ENCODE results near the gene GABRG3. TPM values are rescaled to one million over a fixed set of nuclear protein-coding genes. Genes with fewer than 3 reads are reported as not detected.
"Not testable (repeated sequence)": the region's sequence is repeated elsewhere in the genome, so short reads cannot be mapped to it uniquely, and the experiment has no call there.

Gene GABRG3
- total and polyA plus RNA-seq, 2 donors = 1.5 TPM; not detected in 1

- 1% methylated on average over 48 of the region's 48 CpGs for WGBS
- Histone ChIP-seq H3K4me1 (ENCODE audit: insufficient read depth) (peaks cover 1% of the 10 kb centered on the region), H3K4me3 (ENCODE audit: low read depth, low read length) (no peak overlapping the region), H3K36me3 (ENCODE audit: insufficient read depth) (no peaks in the 10 kb centered on the region), H3K27ac (ENCODE audit: low read depth) (no peak overlapping the region)
- DNase-seq (ENCODE audit: extremely low spot score) = no peak
These were observed 3.2 kb upstream of the GABRG3 start for GRCh38 chr15:26967719-26968269.

GRCh38 chr15:26968806-26969205 lies 2.2 kb upstream of the GABRG3 start:
- Histone ChIP-seq H3K27ac (ENCODE audit: low read depth) (no peak overlapping the region), H3K4me3 (ENCODE audit: low read depth, low read length) (no peak overlapping the region), H3K36me3 (ENCODE audit: insufficient read depth) (no peaks in the 10 kb centered on the region), H3K4me1 (ENCODE audit: insufficient read depth) (peaks cover 1% of the 10 kb centered on the region)
- no peak for DNase-seq (ENCODE audit: extremely low spot score)
- WGBS = 73% methylated on average over 2 of the region's 2 CpGs

- H3K36me3 ChIP-seq (ENCODE audit: insufficient read depth) = no peaks in the 10 kb centered on the region
- no peak for DNase-seq (ENCODE audit: extremely low spot score)
- no peak overlapping the region for H3K27ac ChIP-seq (ENCODE audit: low read depth)
- peak overlapping the region; percentile 0 for H3K4me3 ChIP-seq (ENCODE audit: low read depth, low read length)
- peaks cover 1% of the 10 kb centered on the region for H3K4me1 ChIP-seq (ENCODE audit: insufficient read depth)
- WGBS = 4% methylated on average over 72 of the region's 72 CpGs
These were observed 464 bp downstream of the GABRG3 start for GRCh38 chr15:26971271-26972018.

- WGBS = 55% methylated on average over 2 of the region's 2 CpGs
- no peaks in the 10 kb centered on the region for H3K36me3 ChIP-seq (ENCODE audit: insufficient read depth)
- DNase-seq (ENCODE audit: extremely low spot score) = no peak
- H3K4me1 ChIP-seq (ENCODE audit: insufficient read depth) = peaks cover 1% of the 10 kb centered on the region
- H3K27ac ChIP-seq (ENCODE audit: low read depth) = no peak overlapping the region
- H3K4me3 ChIP-seq (ENCODE audit: low read depth, low read length) = no peak overlapping the region
These were observed 1.7 kb downstream of the GABRG3 start for GRCh38 chr15:26972636-26973035.

- no peaks in the 10 kb centered on the region for H3K36me3 ChIP-seq (ENCODE audit: insufficient read depth)
- no peak overlapping the region for H3K4me3 ChIP-seq (ENCODE audit: low read depth, low read length)
- WGBS = 23% methylated on average over 9 of the region's 9 CpGs
- H3K4me1 ChIP-seq (ENCODE audit: insufficient read depth) = peaks cover 1% of the 10 kb centered on the region
- no peak overlapping the region for H3K27ac ChIP-seq (ENCODE audit: low read depth)
- peak; percentile 15 for DNase-seq (ENCODE audit: extremely low spot score)
These were observed 3.3 kb downstream of the GABRG3 start for GRCh38 chr15:26974120-26974780.

GRCh38 chr15:26981492-26981891 lies 10.5 kb downstream of the GABRG3 start:
- no peak overlapping the region for H3K27ac ChIP-seq (ENCODE audit: low read depth)
- H3K4me3 ChIP-seq (ENCODE audit: low read depth, low read length) = no peak overlapping the region
- DNase-seq (ENCODE audit: extremely low spot score) = no peak
- WGBS = 90% methylated on average over 4 of the region's 4 CpGs
- no peaks in the 10 kb centered on the region for H3K36me3 ChIP-seq (ENCODE audit: insufficient read depth)
- H3K4me1 ChIP-seq (ENCODE audit: insufficient read depth) = no peaks in the 10 kb centered on the region

GRCh38 chr15:26983822-26984221 lies 12.8 kb downstream of the GABRG3 start:
- H3K27ac ChIP-seq (ENCODE audit: low read depth) = no peak overlapping the region
- no peaks in the 10 kb centered on the region for H3K36me3 ChIP-seq (ENCODE audit: insufficient read depth)
- no peak for DNase-seq (ENCODE audit: extremely low spot score)
- 82% methylated on average over 8 of the region's 8 CpGs for WGBS
- no peaks in the 10 kb centered on the region for H3K4me1 ChIP-seq (ENCODE audit: insufficient read depth)
- no peak overlapping the region for H3K4me3 ChIP-seq (ENCODE audit: low read depth, low read length)

- no peak for DNase-seq (ENCODE audit: extremely low spot score)
- no peak overlapping the region for H3K27ac ChIP-seq (ENCODE audit: low read depth)
- 89% methylated on average over 4 of the region's 4 CpGs for WGBS
- H3K4me1 ChIP-seq (ENCODE audit: insufficient read depth) = no peaks in the 10 kb centered on the region
- no peak overlapping the region for H3K4me3 ChIP-seq (ENCODE audit: low read depth, low read length)
- no peaks in the 10 kb centered on the region for H3K36me3 ChIP-seq (ENCODE audit: insufficient read depth)
These were observed 14.1 kb downstream of the GABRG3 start for GRCh38 chr15:26985050-26985449.

- WGBS = 90% methylated on average over 2 of the region's 2 CpGs
- no peaks in the 10 kb centered on the region for H3K4me1 ChIP-seq (ENCODE audit: insufficient read depth)
- H3K36me3 ChIP-seq (ENCODE audit: insufficient read depth) = no peaks in the 10 kb centered on the region
- no peak overlapping the region for H3K4me3 ChIP-seq (ENCODE audit: low read depth, low read length)
- no peak for DNase-seq (ENCODE audit: extremely low spot score)
- H3K27ac ChIP-seq (ENCODE audit: low read depth) = no peak overlapping the region
These were observed 25.3 kb downstream of the GABRG3 start for GRCh38 chr15:26996250-26996649.

GRCh38 chr15:27003003-27003402 lies 32.0 kb downstream of the GABRG3 start:
- H3K4me1 ChIP-seq (ENCODE audit: insufficient read depth) = not testable (repeated sequence)

GRCh38 chr15:27004226-27004625 lies 33.2 kb downstream of the GABRG3 start:
- WGBS = 90% methylated on average over 23 of the region's 24 CpGs
- not testable (repeated sequence) for DNase-seq (ENCODE audit: extremely low spot score); H3K36me3 ChIP-seq (ENCODE audit: insufficient read depth); H3K27ac ChIP-seq (ENCODE audit: low read depth); H3K4me3 ChIP-seq (ENCODE audit: low read depth, low read length); H3K4me1 ChIP-seq (ENCODE audit: insufficient read depth)

More at GRCh38 chr15:27003003-27003402, 32.0 kb downstream of the GABRG3 start:
- H3K4me3 ChIP-seq (ENCODE audit: low read depth, low read length); DNase-seq (ENCODE audit: extremely low spot score); H3K27ac ChIP-seq (ENCODE audit: low read depth); H3K36me3 ChIP-seq (ENCODE audit: insufficient read depth): not testable (repeated sequence)
- 48% methylated on average over 1 of the region's 4 CpGs for WGBS

GRCh38 chr15:27017168-27017809 lies 46.3 kb downstream of the GABRG3 start:
- no peak for DNase-seq (ENCODE audit: extremely low spot score)
- Histone ChIP-seq H3K4me3 (ENCODE audit: low read depth, low read length) (no peak overlapping the region), H3K27ac (ENCODE audit: low read depth) (no peak overlapping the region), H3K36me3 (ENCODE audit: insufficient read depth) (no peaks in the 10 kb centered on the region), H3K4me1 (ENCODE audit: insufficient read depth) (no peaks in the 10 kb centered on the region)
- WGBS = 34% methylated on average over 10 of the region's 10 CpGs

- DNase-seq (ENCODE audit: extremely low spot score) = no peak
- 81% methylated on average over 6 of the region's 6 CpGs for WGBS
- Histone ChIP-seq H3K4me1 (ENCODE audit: insufficient read depth) (no peaks in the 10 kb centered on the region), H3K36me3 (ENCODE audit: insufficient read depth) (no peaks in the 10 kb centered on the region), H3K27ac (ENCODE audit: low read depth) (no peak overlapping the region), H3K4me3 (ENCODE audit: low read depth, low read length) (no peak overlapping the region)
These were observed 48.7 kb downstream of the GABRG3 start for GRCh38 chr15:27019687-27020086.

Measured in urinary bladder (tissue), 4 donors.